NCI-H2107 (cell line): ENCODE data around the gene GCG.

Source experiments
- DNase-seq: peaks from one replicate; lab custom pipeline; 2025; lab: John Stamatoyannopoulos, UW

The GCG gene

DNA sequence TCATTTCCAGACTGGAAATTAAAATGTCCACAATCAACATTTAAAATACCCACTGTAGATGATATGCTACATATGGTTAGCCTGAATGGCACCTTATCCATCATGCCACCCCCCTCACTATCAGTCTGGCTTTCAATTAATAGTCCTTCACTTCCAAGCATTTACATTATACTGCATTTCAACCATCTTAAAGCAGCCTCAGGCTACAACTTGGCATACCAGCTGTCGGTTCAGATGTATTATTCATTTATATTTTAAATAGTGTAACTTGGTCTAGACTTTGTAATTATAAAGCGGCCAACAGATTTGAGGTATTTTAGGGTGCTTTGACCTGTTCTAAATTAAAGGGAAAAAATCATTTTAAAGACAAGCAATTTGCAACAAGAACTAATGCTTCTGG is 2.6 kb downstream of the GCG start:
- no peak for DNase-seq

DNA sequence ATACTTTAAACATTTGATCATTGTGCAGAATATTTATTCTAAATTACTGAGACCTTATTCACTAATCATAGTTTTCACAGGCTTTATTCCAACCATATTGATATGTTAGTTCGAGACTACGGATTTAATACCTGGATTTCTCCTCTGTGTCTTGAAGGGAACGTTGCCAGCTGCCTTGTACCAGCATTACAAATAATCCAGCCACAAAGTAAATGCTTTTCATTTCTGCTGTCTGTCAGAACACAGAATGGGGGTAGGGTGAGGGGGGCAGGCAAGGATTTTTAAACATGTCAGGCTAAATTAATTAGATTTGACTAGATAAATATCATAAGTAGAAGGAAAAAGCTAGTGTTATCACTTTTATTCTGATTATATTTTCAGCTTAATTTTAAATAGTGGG is 3.1 kb downstream of the GCG start:
- no peak for DNase-seq

DNA sequence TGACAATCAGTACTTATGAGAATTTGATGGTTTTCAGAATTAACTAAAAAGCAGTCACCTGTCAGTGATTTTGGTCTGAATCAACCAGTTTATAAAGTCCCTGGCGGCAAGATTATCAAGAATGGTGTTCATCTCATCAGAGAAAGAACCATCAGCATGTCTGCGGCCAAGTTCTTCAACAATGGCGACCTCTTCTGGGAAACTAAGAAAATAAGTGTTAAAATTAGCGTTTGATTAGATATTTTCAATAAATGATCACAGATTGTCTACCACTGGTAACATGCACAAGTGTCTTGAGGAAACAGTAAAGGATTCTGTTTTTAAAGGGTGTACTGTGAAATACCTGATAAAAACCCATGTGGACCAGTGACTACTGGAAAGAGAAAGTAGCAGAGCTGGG is 8.1 kb downstream of the GCG start:
- no peak for DNase-seq

DNA sequence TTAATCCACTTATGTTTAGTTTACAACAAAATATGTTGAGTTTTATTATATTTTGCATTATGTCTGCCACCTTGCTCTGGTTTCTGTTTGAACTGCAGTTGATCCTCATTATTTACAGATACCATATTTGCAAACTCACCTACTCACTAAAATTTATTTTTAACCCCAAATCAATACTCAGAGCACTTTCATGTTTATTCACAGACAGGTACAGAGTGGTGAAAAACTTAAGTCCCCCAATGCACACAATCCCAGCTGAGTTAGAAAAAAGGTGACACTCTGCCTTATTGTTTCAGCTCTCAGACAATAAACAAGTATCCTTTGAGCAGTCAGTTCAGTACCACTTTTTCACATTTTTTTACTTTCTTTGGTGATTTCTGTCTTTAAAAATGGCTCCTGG is 13.7 kb downstream of the GCG start:
- no peak for DNase-seq

DNA sequence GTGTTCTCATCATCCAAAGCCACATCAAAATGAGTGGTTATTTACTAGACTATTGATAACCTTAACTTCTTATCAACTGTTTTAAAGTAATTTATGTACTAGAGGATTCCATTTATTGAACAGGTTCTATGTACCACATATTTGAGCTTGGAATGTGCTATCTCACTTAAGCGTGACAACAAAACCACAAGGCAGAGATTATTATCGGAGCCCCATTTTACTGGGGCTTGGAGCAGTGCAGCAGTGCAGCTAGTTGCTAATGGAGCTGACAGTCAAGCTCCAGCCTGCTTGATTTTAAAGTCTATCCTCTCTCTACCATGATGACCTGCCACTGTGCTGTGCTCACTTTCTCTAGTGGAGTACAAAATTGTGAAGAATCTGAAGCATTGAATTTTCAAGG is 24.6 kb downstream of the GCG start:
- DNase-seq, result no peak

DNA sequence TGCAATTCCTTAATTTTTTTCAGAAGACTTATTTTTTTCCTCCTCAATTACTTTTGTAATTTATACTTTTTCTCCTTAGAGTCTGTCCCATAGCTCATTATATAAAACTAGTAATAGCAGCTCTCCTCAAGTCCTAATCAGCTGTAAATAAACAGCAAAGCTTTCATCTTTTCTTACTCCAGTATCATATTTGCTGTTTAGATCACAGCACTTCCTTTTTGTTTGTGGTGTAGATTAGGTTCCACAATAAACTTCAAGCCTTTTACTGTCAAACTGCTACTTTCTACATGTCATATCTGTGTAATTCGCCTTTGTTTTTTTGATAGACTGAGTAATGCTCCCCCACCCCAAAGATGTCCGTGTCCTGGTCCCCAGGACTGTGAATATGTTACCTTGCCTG is 25.5 kb downstream of the GCG start:
- no peak for DNase-seq

DNA sequence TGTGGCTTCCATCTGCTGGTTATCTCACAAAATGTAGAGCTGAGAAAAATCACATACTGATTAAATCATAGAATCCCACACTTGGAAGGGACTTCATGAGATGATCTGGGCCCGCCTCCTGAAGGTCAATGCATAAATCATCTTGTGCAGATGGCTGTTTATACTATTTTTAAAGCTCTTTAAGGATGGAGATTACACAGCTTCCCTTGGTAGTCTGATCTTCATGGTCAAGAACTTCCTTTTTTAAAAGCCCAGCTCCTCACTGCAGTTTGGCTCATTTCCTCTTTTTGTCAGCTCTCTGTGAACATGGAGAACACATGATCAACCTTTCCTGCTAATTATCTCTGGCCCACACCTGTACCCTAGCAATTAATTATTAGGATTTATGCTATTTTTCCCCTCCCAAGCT is 25.9 kb downstream of the GCG start:
- no peak for DNase-seq

DNA sequence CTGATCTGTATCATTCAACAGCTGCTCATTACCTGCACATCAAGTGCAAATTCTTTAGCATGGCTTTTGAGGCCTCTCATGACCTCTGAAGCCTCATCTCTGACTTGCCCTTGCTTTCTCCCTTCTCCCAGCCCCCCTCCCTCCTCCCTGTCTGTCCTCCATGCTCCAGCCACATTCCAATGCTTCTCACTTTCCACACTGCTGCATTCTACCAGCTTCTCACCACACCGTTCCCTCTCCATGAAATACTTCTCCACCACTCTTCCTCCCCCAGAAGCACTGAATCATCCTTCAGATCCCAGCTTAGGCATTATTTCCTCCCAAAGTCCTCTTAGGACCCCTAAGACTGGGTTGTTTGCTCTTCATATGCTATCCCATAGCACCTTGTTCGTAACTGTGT is 26.9 kb downstream of the GCG start:
- no peak for DNase-seq

DNA sequence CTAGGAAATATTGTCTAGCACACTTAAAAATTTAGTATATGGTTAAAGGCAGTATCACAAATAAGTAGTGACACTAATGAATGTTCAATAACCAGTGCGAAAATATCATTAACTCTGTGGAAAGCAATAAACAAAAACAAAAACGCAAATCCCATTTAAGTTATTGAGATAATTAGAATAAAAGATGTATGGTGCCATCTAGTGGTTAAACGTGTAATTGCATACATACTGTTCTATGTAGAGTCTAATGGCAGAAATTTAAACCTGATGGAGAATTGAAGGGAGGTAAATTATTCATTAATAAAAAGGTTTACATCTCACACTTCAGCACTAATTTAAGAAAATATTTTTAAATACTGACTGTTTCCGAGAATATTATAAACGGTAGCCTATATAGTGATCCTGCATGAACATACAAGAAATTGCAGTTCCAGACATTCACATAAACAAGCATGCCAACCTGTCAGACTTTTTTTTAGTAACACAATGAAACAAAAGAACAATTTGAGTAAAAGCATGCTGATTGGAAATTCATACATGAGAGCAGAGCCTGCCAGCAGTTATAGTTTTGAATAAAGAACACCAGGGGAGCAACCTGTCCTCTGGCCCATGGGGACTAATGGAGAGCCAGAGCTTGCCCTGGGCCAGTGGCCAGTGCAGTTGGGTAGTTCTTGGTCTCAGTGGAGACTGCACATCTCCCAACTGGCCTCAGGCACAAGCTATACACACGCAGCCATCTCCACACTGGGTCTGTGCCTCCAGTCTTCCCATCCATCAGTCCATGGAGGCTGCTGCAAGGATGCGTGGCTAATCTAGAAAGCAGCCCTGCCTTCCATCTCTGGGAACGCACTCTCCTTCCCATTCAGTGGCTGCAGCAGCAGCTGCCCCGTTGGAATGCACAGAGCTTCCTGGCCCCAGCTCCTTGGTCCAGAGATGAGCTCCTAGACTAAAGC is 28.0 kb downstream of the GCG start:
- DNase-seq, result peak; percentile 59

DNA sequence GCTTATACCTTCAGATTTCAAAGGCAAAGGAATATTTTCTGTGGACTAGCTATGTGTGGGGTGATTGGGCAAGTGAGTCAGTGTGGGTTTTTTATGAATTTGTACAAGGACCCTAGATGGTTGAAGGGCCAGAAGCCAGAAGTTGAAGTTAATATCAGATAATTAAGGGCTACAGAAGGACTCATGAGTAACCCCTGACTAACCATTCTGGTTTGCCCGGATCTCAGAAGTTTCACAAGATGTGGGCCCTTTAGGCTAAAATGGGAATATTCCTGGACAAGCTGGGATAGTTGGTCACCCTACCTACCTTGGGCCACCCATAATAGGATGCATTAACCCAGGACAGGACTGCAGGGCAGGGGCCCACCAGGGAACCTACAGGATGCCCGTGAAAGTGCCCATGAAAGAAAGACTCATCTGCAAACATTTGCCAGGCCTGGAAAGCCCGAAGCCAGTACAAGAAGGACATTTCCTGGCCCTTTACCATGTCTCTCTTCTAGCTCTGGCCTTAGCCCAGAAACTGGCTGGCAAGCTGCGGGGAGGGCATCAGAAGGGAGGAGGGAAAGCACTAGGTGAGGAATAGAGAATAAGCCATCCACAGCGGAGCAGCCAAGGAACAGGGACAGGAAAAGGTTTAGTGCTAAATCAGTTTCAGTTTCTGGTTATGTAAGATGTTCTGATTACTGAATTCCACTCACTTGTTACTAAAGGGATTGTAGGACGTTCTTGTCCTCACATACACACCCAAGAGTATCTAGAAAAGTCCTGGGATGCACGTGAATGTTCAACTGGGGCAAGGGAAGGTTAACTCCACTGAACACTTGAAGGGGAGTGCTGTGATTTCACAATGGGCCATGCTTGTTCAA is 33.6 kb downstream of the GCG start:
- DNase-seq, result no peak

DNA sequence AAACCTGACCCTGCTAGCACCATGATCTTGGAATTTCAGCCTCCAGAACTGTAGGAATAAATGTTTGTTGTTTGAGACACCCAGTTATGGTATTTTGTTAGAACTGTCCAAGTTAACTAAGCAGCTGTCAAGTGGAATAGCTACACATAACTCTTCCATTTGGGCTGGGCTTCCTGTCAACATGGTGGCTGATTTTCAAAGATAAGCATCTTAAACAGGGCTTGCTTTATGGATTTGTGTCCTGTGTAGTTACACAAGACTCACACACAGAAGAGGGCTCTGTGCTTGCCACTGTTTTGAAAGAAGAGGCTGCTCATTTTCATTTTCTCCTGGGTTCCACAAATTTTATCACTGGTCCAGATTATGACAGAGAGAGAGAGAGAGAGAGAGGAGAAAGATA is 35.7 kb downstream of the GCG start:
- DNase-seq, result no peak

DNA sequence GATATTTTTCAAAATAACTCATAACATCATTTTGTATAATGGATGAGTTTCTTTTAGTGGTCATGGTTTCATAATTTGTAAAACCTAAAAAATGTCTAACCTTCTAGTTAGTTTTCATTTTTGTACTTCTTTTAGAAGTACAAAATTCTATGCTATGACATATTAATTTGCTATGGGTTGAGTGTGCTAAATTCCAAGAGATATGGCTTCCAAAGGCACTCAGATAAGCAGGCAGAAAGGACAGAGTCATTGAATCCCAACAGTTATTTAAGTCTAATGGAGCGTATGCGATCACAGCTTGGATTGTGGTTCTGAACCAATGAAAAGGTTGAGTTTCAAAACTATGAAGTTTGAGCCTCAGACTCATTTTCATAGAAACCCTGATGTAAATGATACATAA is 37.0 kb downstream of the GCG start:
- no peak for DNase-seq

DNA sequence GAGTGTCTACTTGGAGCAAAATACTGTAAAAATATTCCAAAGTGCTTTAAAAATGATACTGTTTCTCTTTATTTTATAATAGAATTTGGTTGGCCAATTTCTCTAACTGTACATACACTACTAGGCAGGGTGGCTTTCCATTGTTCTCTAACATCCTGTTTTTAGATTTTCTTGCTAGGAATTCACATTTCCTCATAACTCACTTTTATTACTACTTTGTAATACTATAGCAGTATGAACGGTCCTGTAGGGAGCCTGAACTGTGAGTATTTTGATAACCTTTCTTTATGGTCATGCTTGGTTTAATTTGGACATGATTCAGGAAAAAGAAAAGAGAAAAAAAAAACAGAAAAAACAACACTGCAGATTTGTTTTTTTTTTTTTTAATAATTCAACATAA is 37.8 kb downstream of the GCG start:
- no peak for DNase-seq

DNA sequence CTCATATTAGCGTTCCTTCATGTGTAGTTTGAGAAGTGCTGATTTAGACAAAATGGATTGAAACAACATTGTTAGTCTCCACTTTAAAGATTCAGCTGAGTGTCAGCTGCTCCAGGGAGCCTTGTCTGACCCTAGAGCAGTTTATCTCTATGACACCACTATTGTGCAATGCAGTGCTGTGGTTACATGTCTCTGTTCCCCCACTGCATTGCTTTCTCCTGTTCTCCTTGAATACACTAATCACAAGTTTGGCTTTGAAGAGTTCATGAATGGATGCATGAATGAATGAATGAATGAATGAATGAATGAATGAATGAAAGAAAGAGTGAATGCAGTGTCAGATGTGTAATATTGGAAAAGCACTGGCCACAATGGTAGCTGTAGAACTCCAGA is 38.3 kb downstream of the GCG start:
- DNase-seq, result no peak

DNA sequence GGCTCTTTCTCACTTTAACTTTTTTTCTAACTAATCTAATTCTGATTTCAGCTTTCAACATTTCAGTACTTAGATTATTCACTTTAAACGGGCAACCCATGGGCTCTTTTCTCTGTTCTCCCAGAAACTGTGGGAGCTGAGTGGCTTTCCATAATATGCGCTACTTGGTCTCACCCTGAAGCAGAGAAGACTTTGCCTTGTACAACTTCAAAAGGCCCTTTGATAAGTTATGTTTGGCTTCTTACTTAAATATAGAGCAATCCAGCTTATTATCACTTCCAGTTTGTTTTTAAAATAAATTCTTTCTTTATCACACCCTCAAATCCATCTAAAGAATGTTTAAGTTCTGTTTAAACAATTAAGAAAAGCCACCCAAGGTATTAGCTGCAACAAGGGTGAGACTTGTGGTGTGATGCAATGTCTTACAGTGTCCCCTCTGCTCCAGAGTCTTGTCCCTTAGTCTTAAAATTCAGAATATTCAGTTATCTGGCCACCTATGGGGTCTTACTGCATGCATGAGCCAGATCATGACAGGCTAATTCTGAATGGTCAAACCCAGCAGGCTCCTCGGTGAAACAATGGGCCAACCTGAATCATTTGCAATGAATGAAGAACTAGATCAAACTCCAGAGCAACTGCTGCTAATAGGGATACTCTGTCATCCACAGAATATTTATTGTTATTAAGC is 38.8 kb downstream of the GCG start:
- no peak for DNase-seq

DNA sequence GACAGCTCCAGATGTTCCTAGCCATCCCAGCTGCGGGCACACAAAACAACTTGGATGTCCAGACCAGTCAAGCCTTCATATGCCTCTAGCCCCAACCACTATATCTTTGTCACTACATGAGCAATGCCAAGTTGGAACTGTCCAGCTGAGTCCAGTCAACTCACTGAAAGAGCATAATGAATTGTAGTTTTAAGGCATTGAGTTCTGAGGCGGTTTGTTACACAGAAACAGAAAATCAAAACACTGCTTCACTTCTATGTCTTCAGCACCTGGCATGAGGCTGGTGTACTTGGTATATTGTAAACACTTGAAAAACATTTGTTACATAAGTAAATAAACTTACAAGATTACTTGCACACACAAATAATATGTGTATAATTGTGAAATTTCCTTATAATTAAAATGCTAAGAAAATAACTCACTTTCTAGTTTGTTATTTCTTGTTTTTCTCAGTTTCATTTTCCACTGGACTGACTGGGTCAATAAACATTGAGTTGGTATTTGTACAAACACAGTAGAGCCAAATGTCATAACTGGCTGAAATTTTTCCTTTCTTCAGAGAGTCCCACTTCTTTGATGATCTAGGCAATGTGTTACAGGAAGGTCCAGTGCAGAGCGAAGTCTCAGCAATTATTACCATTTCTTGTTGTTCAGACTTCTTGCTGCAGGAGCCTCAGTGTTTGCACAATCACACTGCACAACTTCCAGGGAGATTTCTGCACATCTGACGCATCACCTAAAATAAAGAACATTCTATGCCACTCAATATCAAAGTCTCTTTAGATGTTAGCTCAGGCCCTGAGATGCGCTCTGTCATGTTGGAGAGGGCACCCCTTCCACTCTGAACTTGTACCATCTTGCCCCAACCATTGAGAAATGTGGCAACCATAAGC is 39.8 kb downstream of the GCG start:
- DNase-seq, result no peak

DNA sequence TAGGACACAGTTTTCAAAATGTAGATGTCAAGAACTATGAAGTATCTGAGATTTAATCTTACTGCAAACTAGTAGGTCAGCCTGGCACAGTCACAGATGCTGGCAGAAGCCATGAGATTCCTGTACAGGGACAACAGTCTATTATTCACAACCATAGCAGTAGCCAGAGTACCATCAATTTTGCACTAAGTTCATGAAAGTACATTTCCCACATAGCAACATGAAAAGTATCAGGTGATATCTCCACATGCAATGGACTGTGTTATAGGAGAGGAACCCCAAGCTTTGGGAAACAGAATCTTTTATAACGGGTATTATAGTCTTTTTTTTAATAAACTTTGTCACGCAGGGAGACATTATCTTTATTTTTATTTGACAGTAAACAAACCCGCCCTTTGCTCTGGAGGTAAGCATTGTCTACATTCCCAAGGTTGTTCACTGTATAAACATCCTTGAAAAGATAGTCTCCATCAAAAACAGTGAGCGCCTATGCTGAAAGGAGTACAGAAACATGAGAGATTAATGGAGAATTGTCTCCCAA is 44.6 kb downstream of the GCG start:
- no peak for DNase-seq

DNA sequence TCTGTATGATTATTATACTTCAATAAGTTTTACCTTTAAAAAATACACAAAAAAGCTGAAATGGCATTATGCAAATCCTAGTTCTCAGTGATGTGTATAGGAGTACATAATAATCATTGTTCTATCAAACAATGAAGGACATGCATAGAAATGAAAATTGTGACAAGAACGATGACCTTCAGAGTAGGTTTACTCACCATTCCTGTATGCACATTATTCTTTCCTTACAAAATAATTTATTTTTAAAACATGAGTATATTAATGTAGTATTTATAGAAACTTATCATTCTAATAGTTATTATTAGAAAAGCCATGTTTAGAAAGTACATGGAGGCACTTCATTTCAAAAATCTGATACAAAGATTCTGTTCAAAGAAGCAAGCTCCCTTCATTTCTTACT is 45.3 kb downstream of the GCG start:
- DNase-seq, result no peak

DNA sequence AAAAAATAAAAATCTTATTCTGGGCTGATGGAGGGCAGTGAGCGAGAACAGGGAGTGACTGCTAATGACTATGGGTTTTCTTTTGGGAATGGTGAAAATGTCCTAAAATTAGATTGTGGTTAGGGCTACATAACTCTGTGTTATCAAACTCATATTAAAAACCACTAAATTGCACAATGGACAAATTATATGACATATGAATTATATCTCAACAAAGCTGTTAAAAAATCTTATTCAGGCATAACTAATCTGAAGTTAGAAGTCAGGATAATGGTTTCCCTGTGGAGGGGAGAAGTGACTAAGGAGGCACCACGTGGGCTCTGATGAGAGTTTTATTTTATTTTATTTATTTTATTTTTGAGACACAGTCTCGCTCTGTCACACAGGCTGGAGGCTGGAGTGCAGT is 45.9 kb downstream of the GCG start:
- no peak for DNase-seq

DNA sequence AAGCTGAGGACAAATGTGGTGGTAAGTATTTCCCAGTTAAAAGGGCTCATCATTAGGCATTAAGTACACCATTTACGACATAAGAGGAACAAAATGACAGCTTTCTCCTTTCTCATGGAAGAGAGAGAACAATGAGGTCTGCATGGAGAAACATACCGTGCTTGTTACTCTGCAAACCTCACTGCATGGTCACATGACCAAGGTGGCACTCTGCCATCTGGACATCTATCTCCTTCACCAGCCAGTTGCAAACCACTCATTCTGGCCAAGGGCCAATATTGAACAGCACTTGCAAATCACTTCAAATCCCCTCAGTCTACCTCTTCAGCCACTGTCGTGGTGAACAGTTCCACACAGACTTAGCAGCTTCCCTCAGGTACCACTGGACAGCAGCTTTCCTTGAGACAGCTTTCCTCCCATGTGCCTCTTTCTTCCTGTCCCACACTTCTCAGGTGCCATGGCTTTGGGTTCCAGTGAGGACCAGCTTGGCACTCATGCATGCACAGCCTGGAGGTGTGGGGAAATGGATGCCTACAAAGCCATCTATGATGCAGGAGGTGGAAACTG is 48.5 kb downstream of the GCG start:
- no peak for DNase-seq

DNA sequence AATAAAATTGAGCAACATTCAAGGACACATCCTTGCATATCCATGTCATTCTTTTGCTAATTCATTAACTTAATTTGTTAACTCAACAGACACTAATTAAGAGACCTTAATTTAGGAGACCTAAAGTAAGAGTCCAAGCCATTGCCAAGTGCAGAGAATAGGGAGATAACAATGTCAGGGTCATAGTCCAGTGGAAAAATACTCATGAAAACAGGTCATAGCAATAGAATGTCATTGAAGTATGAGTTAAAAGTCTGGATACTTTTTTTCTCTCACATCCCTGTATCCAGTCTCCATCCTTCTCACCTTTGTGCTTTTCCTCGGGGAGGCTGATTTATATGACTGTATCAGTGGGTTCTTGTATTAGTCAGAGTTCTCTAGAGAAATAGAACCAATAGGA is 51.5 kb downstream of the GCG start:
- no peak for DNase-seq
